ENCODE data around the gene TPX2. TPM values are rescaled to one million over a fixed set of nuclear protein-coding genes. Genes with fewer than 3 reads are reported as not detected.
"Not testable (repeated sequence)": the region's sequence is repeated elsewhere in the genome, so short reads cannot be mapped to it uniquely, and the experiment has no call there.

The TPX2 gene
- total RNA-seq, 4 donors from 2014 or later = 4.4 to 11.2 (median 9.7) TPM

GRCh38 chr20:31813611-31814010 is 74.5 kb downstream of the TPX2 start:
- Histone ChIP-seq H3K9me3 (no peaks in the 10 kb centered on the region), H3K27me3 (no peaks in the 10 kb centered on the region), H3K36me3 (no peaks in the 10 kb centered on the region), H3K4me3 (no peak overlapping the region), H3K4me1 (peaks cover 4% of the 10 kb centered on the region), H3K27ac (no peak overlapping the region)
- DNase-seq (ENCODE audit: low spot score in 2 of 2) = no peak
- TF ChIP-seq POLR2A (IDR thresholded peaks at IDR 0.05) = no peak
- TF ChIP-seq EP300 (IDR thresholded peaks at IDR 0.05) = no peak
- no peak for TF ChIP-seq POLR2AphosphoS5 (IDR thresholded peaks at IDR 0.05)
- TF ChIP-seq, protein P1, sequence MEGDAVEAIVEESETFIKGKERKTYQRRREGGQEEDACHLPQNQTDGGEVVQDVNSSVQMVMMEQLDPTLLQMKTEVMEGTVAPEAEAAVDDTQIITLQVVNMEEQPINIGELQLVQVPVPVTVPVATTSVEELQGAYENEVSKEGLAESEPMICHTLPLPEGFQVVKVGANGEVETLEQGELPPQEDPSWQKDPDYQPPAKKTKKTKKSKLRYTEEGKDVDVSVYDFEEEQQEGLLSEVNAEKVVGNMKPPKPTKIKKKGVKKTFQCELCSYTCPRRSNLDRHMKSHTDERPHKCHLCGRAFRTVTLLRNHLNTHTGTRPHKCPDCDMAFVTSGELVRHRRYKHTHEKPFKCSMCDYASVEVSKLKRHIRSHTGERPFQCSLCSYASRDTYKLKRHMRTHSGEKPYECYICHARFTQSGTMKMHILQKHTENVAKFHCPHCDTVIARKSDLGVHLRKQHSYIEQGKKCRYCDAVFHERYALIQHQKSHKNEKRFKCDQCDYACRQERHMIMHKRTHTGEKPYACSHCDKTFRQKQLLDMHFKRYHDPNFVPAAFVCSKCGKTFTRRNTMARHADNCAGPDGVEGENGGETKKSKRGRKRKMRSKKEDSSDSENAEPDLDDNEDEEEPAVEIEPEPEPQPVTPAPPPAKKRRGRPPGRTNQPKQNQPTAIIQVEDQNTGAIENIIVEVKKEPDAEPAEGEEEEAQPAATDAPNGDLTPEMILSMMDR (IDR thresholded peaks at IDR 0.05) = no peak

GRCh38 chr20:31814142-31814541 is 75.1 kb downstream of the TPX2 start:
- not testable (repeated sequence) for H3K4me3 ChIP-seq, H3K9me3 ChIP-seq, H3K27ac ChIP-seq, H3K36me3 ChIP-seq, H3K4me1 ChIP-seq, H3K27me3 ChIP-seq
- peak in 1 of 2 donors; percentile 31 for DNase-seq (ENCODE audit: low spot score in 2 of 2)
- 88% methylated on average over 7 of the region's 7 CpGs for WGBS

- TF ChIP-seq POLR2AphosphoS5 (IDR thresholded peaks at IDR 0.05) (no peak), POLR2A (IDR thresholded peaks at IDR 0.05) (no peak), EP300 (IDR thresholded peaks at IDR 0.05) (no peak)
- TF ChIP-seq, protein P1 (IDR thresholded peaks at IDR 0.05) = no peak
- H3K27ac ChIP-seq = no peak overlapping the region
- no peaks in the 10 kb centered on the region for H3K27me3 ChIP-seq
- H3K4me1 ChIP-seq = peaks cover 4% of the 10 kb centered on the region
- WGBS = 27% methylated on average over 3 of the region's 9 CpGs
- H3K4me3 ChIP-seq = no peak overlapping the region
- H3K9me3 ChIP-seq = no peaks in the 10 kb centered on the region
- no peaks in the 10 kb centered on the region for H3K36me3 ChIP-seq
- DNase-seq (ENCODE audit: low spot score in 2 of 2) = peak in 1 of 2 donors; percentile 63
These were observed 76.5 kb downstream of the TPX2 start for GRCh38 chr20:31815408-31816188.

DNA sequence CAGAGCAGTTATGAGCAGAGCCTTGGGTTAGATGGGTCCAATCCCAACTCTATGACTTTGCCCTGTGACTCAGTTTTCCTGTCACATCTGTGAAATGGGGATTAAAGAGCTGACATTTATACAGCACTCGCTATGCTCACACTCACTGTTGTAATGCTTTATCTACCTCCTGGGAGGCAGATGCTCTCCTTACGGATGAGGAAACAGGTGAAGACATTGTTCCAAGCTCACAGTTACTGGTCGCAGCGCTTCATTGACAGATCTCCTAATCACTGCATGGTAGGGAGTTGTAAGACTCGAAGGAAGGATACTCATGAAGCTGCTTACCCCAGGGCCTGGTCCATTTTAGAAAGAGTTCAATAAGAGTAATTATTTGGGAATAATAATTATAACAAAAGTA is 77.1 kb downstream of the TPX2 start:
- no peak overlapping the region for H3K4me3 ChIP-seq
- TF ChIP-seq, protein P1 (IDR thresholded peaks at IDR 0.05) = no peak
- TF ChIP-seq EP300 (IDR thresholded peaks at IDR 0.05) = no peak
- TF ChIP-seq POLR2A (IDR thresholded peaks at IDR 0.05) = no peak
- no peak for TF ChIP-seq POLR2AphosphoS5 (IDR thresholded peaks at IDR 0.05)
- H3K27me3 ChIP-seq = no peaks in the 10 kb centered on the region
- WGBS = 93% methylated on average over 5 of the region's 5 CpGs
- H3K9me3 ChIP-seq = no peaks in the 10 kb centered on the region
- peaks cover 4% of the 10 kb centered on the region for H3K4me1 ChIP-seq
- no peaks in the 10 kb centered on the region for H3K36me3 ChIP-seq
- no peak for DNase-seq (ENCODE audit: low spot score in 2 of 2)
- H3K27ac ChIP-seq = no peak overlapping the region

- Histone ChIP-seq H3K27me3 (no peaks in the 10 kb centered on the region), H3K27ac (no peak overlapping the region), H3K4me1 (peaks cover 6% of the 10 kb centered on the region), H3K4me3 (no peak overlapping the region), H3K9me3 (no peaks in the 10 kb centered on the region), H3K36me3 (no peaks in the 10 kb centered on the region)
- WGBS = 96% methylated on average over 5 of the region's 5 CpGs
- TF ChIP-seq POLR2AphosphoS5 (IDR thresholded peaks at IDR 0.05) (no peak), EP300 (IDR thresholded peaks at IDR 0.05) (no peak), POLR2A (IDR thresholded peaks at IDR 0.05) (no peak)
- TF ChIP-seq, protein P1 (IDR thresholded peaks at IDR 0.05) = no peak
- DNase-seq (ENCODE audit: low spot score in 2 of 2) = peak in 1 of 2 donors; percentile 22
These were observed 78.4 kb downstream of the TPX2 start for GRCh38 chr20:31817461-31817860.
